Adrenal gland (tissue), 5 donors: Measurements from ENCODE around the gene KCNJ4.
A peak's percentile ranks its signal among the peaks of the same experiment; 100 is the strongest.

Experiments used
- CTCF ChIP-seq, 6 experiments: fragments of 450-650 bp in 4 of 6; fragments of 200-600 bp in 2 of 6; sonication (generic) in 1 of 6; IDR thresholded peaks; 1 replicate in 5 of 6; 2 replicates in 1 of 6; pipeline versions ENCODE4 v1.5.1 to v1.8.0; 2016 to 2021; ENCODE audit warnings: antibody characterized with exemption in 6 of 6, mild to moderate bottlenecking in 2 of 6, moderate library complexity in 1 of 6
- POLR2A ChIP-seq, 2 donors: fragments of 450-650 bp; IDR thresholded peaks; one replicate each; pipeline ENCODE4 v1.6.1; 2017; ENCODE audit warnings: antibody characterized with exemption in 2 of 2, mild to moderate bottlenecking in 2 of 2, moderate library complexity in 1 of 2
- donor health status: DM: no; HTN: no; CAD: no.

GRCh38 chr22:38398609-38399461 is 56.2 kb downstream of the KCNJ4 start:
- TF ChIP-seq CTCF (IDR thresholded peaks at IDR 0.05) = no peak
- peak; percentile 53 to 81 for TF ChIP-seq POLR2A (IDR thresholded peaks at IDR 0.05)
